IMR-90 (cell line): ENCODE results near the gene AATF. TPM values are rescaled to one million over a fixed set of nuclear protein-coding genes. Genes with fewer than 3 reads are reported as not detected.

Experiments
- ATAC-seq: fragments of 200-7000 bp; cut with Tn5 transposase; 2 replicates; pipeline ENCODE4 v1.9.1; 2020; ENCODE audit warnings: low read depth, mild to moderate bottlenecking, moderate library complexity
- BruUV-seq: library from RNA; stranded (reverse); fragments of 400-500 nt; replicated peaks from 2 replicates; lab custom pipeline; 2021; lab: Mats Ljungman, UMichigan
- CTCF ChIA-PET: fragments of 300-600 bp; formaldehyde crosslinking; extraction: SDS; loops from one replicate; lab custom pipeline; 2021; ENCODE audit warnings: antibody characterized with exemption; lab: Yijun Ruan, JAX
- POLR2A ChIA-PET: fragments of 300-600 bp; sonication (Branson Sonifier 250); formaldehyde crosslinking; loops from one replicate; lab custom pipeline; 2022; ENCODE audit warnings: antibody characterized with exemption; ENCODE audit not compliant: unreplicated experiment; lab: Charles Lee
- DNase-seq: peaks from one replicate; pipeline ENCODE4 v3.0.0; 2013
- H2AFZ ChIP-seq: replicated peaks from 2 replicates; pipeline ENCODE3; 2013; ENCODE audit warnings: low read length, mild to moderate bottlenecking; ENCODE audit not compliant: poor library complexity
- H2AK5ac ChIP-seq: 2 replicates; pipeline ENCODE4 v1.6.1; 2013; ENCODE audit warnings: low read depth, low read length, inconsistent platforms
- H2AK9ac ChIP-seq: replicated peaks from 2 replicates; pipeline ENCODE3; 2013; ENCODE audit warnings: mild to moderate bottlenecking, low read depth, low read length, moderate library complexity; ENCODE audit not compliant: poor library complexity
- H2BK120ac ChIP-seq: 2 replicates; pipeline ENCODE4 v1.6.1; 2013; ENCODE audit warnings: low read depth, low read length, inconsistent platforms
- H2BK15ac ChIP-seq: 3 replicates; pipeline ENCODE4 v1.6.1; 2013; ENCODE audit warnings: low read depth, low read length, inconsistent platforms
- H2BK20ac ChIP-seq: 2 replicates; pipeline ENCODE4 v1.6.1; 2013; ENCODE audit warnings: low read depth, mild to moderate bottlenecking, inconsistent platforms, low read length, moderate library complexity
- H2BK5ac ChIP-seq: 2 replicates; pipeline ENCODE4 v1.6.1; 2013; ENCODE audit warnings: mild to moderate bottlenecking, low read depth, low read length, inconsistent platforms; ENCODE audit not compliant: poor library complexity, severe bottlenecking
- H3K14ac ChIP-seq: replicated peaks from 2 replicates; pipeline ENCODE4 v1.6.1; 2013; ENCODE audit warnings: low read depth, low read length, inconsistent platforms
- H3K18ac ChIP-seq: 2 replicates; pipeline ENCODE4 v1.6.1; 2013; ENCODE audit warnings: low read depth, low read length, control low read depth
- H3K23ac ChIP-seq: 2 replicates; pipeline ENCODE4 v1.6.1; 2013; ENCODE audit warnings: low read depth, low read length, inconsistent platforms
- H3K27ac ChIP-seq: 2 replicates; pipeline ENCODE4 v1.5.1; 2013; ENCODE audit warnings: mild to moderate bottlenecking, control low read depth, low read length; ENCODE audit not compliant: insufficient read depth
- H3K27me3 ChIP-seq: 2 replicates; pipeline ENCODE4 v1.6.1; 2013; ENCODE audit warnings: low read length; ENCODE audit not compliant: control insufficient read depth, insufficient read depth
- H3K36me3 ChIP-seq: 2 replicates; pipeline ENCODE4 v1.6.1; 2013; ENCODE audit warnings: low read length, mixed read lengths; ENCODE audit not compliant: control insufficient read depth, insufficient read depth
- H3K4ac ChIP-seq: 2 replicates; pipeline ENCODE4 v1.6.1; 2013; ENCODE audit warnings: low read depth, low read length, inconsistent platforms
- H3K4me1 ChIP-seq: 2 replicates; pipeline ENCODE4 v1.6.1; 2013; ENCODE audit warnings: low read length, mixed read lengths; ENCODE audit not compliant: control insufficient read depth, insufficient read depth
- H3K4me2 ChIP-seq: 2 replicates; pipeline ENCODE4 v1.6.1; 2013; ENCODE audit warnings: low read depth, mild to moderate bottlenecking, control low read depth, low read length, moderate library complexity
- H3K4me3 ChIP-seq: 2 replicates; pipeline ENCODE4 v1.5.1; 2013; ENCODE audit warnings: low read depth, mild to moderate bottlenecking, control low read depth, low read length, moderate library complexity; ENCODE audit not compliant: insufficient read depth
- H3K56ac ChIP-seq: 2 replicates; pipeline ENCODE4 v1.6.1; 2013; ENCODE audit warnings: low read length, inconsistent platforms; ENCODE audit not compliant: insufficient read depth; ENCODE audit errors: extremely low read depth
- H3K79me1 ChIP-seq, 2 experiments: 2 replicates each; pipeline ENCODE4 v1.6.1; 2013; ENCODE audit warnings: low read length in 2 of 2, inconsistent platforms in 1 of 2, low read depth in 1 of 2
- H3K9ac ChIP-seq: 2 replicates; pipeline ENCODE4 v1.6.1; 2013; ENCODE audit warnings: low read depth, low read length, control low read depth
- H3K9me1 ChIP-seq: 2 replicates; pipeline ENCODE4 v1.6.1; 2013; ENCODE audit warnings: low read length, inconsistent platforms; ENCODE audit not compliant: insufficient read depth
- H3K9me3 ChIP-seq: 2 replicates; pipeline ENCODE4 v1.6.1; 2013; ENCODE audit warnings: low read length; ENCODE audit not compliant: control insufficient read depth, insufficient read depth
- H4K20me1 ChIP-seq: 2 replicates; pipeline ENCODE4 v1.6.1; 2013; ENCODE audit warnings: low read length, inconsistent platforms; ENCODE audit not compliant: insufficient read depth
- H4K5ac ChIP-seq: 2 replicates; pipeline ENCODE4 v1.6.1; 2013; ENCODE audit warnings: mild to moderate bottlenecking, low read depth, low read length, control low read depth
- H4K8ac ChIP-seq, 2 experiments: 2 replicates each; pipeline ENCODE4 v1.6.1; 2013; ENCODE audit warnings: low read depth in 2 of 2, low read length in 2 of 2, control low read depth in 1 of 2, inconsistent platforms in 1 of 2
- H4K91ac ChIP-seq: 2 replicates; pipeline ENCODE4 v1.6.1; 2013; ENCODE audit warnings: low read depth, low read length, inconsistent platforms; ENCODE audit not compliant: insufficient read depth
- SMC3 ChIP-seq: fragments of 150-350 bp; IDR thresholded peaks from 2 replicates; pipeline ENCODE4 v1.6.1; 2016; ENCODE audit warnings: low read depth, mild to moderate bottlenecking, antibody characterized with exemption, low read length, moderate library complexity
- WGBS, 2 experiments: methylation state at CpG; one replicate each; pipeline versions ENCODE4 v1.1.5 to v1.1.7; 2013; ENCODE audit warnings: missing lambda C conversion rate in 2 of 2; ENCODE audit not compliant: insufficient read length in 1 of 2; ENCODE audit errors: extremely low coverage in 2 of 2; 5-methylcytosine and 5-hydroxymethylcytosine counted together
- dilution Hi-C: fragments of 300-500 bp; cut with HindIII; formaldehyde crosslinking; loops from one replicate; pipeline ENCODE4 v1.14.3; 2018; ENCODE audit warnings: low sequenced_read_pairs; ENCODE audit not compliant: unreplicated experiment
- in situ Hi-C: fragments of 300-500 bp; cut with MboI; formaldehyde crosslinking; loops from 3 replicates; pipeline ENCODE4 v1.14.3; 2019; ENCODE audit warnings: low sequenced_read_pairs, inconsistent platforms, mixed read lengths
- intact Hi-C: fragments of 100-400 bp; cut with micrococcal nuclease; formaldehyde crosslinking; loops from 2 replicates; pipeline ENCODE4 v1.10.0; 2022
- polyA plus RNA-seq, 3 experiments: library from polyadenylated mRNA; depleted of rRNA; stranded (reverse); fragments of >200 nt; gene quantifications; 2 replicates each; pipeline ENCODE4 v1.2.3, GENCODE V29; 2012; ENCODE audit warnings: low replicate concordance in 1 of 3
- total RNA-seq: library from RNA; depleted of rRNA; stranded (reverse); fragments of >200 nt; gene quantifications from 2 replicates; pipeline ENCODE4 v1.2.3, GENCODE V29; 2012

AATF gene
- total and polyA plus RNA-seq, 2 of the 4 experiments (the other 2 are of a cell fraction): 21.0 to 34.8 TPM

DNA sequence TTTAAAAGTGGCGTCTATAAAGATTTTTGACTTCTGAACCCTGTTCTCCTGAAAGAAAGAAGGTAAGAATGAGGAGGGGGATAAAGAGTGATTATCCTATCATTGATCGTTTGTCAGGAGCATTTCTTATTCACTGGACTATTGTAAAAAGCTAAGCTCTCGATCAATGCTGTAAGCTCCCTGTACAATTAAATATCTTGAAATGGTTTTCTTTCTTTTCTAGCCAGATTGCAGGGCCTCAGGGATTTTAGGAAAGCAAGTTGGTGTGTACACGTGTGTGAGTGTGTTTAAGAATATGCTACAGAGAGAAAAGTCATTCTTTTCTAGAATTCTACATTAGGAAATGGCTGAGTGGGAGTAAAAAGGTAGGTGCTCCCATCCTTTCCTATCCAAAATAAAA lies 154.5 kb downstream of the AATF start:
- POLR2A ChIA-PET: no interaction called here

More for the DNA sequence above, 154.5 kb downstream of the AATF start:
- no peak overlapping the region for H3K14ac ChIP-seq
- no peak overlapping the region for H3K9ac ChIP-seq
- no peaks in the 10 kb centered on the region for H3K9me3 ChIP-seq
- H3K4me1 ChIP-seq: peaks cover 5% of the 10 kb centered on the region; the same call in 1 of the 2 replicates
- CTCF ChIA-PET: no interaction called here
- H3K36me3 ChIP-seq: peaks cover 11% of the 10 kb centered on the region; the same call in 1 of the 2 replicates
- no peak overlapping the region for H2AK5ac ChIP-seq
- H3K4ac ChIP-seq: no peak overlapping the region
- ATAC-seq (no peak), DNase-seq (no peak)
- in situ Hi-C loops (no loop called here), intact Hi-C loops (no loop called here), dilution Hi-C loops (no loop called here)
- no peak overlapping the region for H4K8ac ChIP-seq
- no peaks in the 10 kb centered on the region for H3K27me3 ChIP-seq
- H2AK9ac ChIP-seq: no peak overlapping the region
- H2BK15ac ChIP-seq: no peak overlapping the region
- H3K4me2 ChIP-seq: no peak overlapping the region
- no TSS peak for BruUV-seq
- no peak overlapping the region for H4K91ac ChIP-seq
- H3K18ac ChIP-seq: no peak overlapping the region
- H3K23ac ChIP-seq: no peak overlapping the region
- no peak overlapping the region for H2BK120ac ChIP-seq
- no peaks in the 10 kb centered on the region; the same call in 1 of the 2 replicates for H3K9me1 ChIP-seq
- H3K79me1 ChIP-seq: no peaks in the 10 kb centered on the region
- no peak overlapping the region for H4K5ac ChIP-seq
- H4K20me1 ChIP-seq: no peaks in the 10 kb centered on the region
- no peak overlapping the region for H3K27ac ChIP-seq
- no peak overlapping the region for H2BK20ac ChIP-seq
- H3K56ac ChIP-seq: no peak overlapping the region
- no peak overlapping the region for H2AFZ ChIP-seq
- WGBS, 2 experiments: no CpG with 5 or more reads among the region's 4 CpGs
- H2BK5ac ChIP-seq: no peak overlapping the region
- no peak overlapping the region for H3K4me3 ChIP-seq
- TF ChIP-seq SMC3: no peak
